Suprapubic skin (tissue), 4 donors: Measurements from ENCODE around the gene MTREX. TPM values are rescaled to one million over a fixed set of nuclear protein-coding genes. Genes with fewer than 3 reads are reported as not detected.

ENCODE experiments used
- DNase-seq, 2 donors: peaks; one replicate each; pipeline ENCODE4 v3.0.0-alpha.2; 2019; ENCODE audit warnings: low spot score in 2 of 2
- H3K27ac ChIP-seq: fragments of 200-600 bp; sonication (generic); one replicate; pipeline ENCODE4 v1.5.1; 2019
- H3K27me3 ChIP-seq: fragments of 200-600 bp; sonication (generic); one replicate; pipeline ENCODE4 v1.5.1; 2019
- H3K36me3 ChIP-seq: fragments of 200-600 bp; sonication (generic); one replicate; pipeline ENCODE4 v1.5.1; 2019
- H3K4me1 ChIP-seq: fragments of 200-600 bp; sonication (generic); one replicate; pipeline ENCODE4 v1.5.1; 2019
- H3K4me3 ChIP-seq: fragments of 200-600 bp; sonication (generic); one replicate; pipeline ENCODE4 v1.5.1; 2019; ENCODE audit warnings: mild to moderate bottlenecking
- H3K9me3 ChIP-seq: fragments of 200-600 bp; sonication (generic); one replicate; pipeline ENCODE4 v1.5.1; 2019
- EP300 ChIP-seq: sonication (generic); formaldehyde crosslinking; IDR thresholded peaks from one replicate; pipeline ENCODE4 v1.6.1; 2017; ENCODE audit warnings: antibody characterized with exemption
- POLR2A ChIP-seq, 2 donors: fragments of 450-650 bp; IDR thresholded peaks; one replicate each; pipeline ENCODE4 v1.6.1; 2017; ENCODE audit warnings: antibody characterized with exemption in 2 of 2, mild to moderate bottlenecking in 2 of 2, moderate library complexity in 2 of 2
- POLR2AphosphoS5 ChIP-seq, 3 donors: sonication (generic); formaldehyde crosslinking; IDR thresholded peaks; one replicate each; pipeline ENCODE4 v1.6.1; 2017; ENCODE audit warnings: antibody characterized with exemption in 3 of 3
- WGBS: methylation state at CpG from one replicate; pipeline ENCODE4 v1.1.5; 2018; 5-methylcytosine and 5-hydroxymethylcytosine counted together
- total RNA-seq, 4 donors: library from RNA; depleted of rRNA; stranded (reverse); fragments of >200 nt; gene quantifications; one replicate each; pipeline ENCODE4 v1.1.0, GENCODE V29; 2016
- TF ChIP-seq, protein P1 (sequence below), 2 donors: fragments of 200-600 bp in 1 of 2; fragments of 450-650 bp in 1 of 2; sonication (generic) in 1 of 2; IDR thresholded peaks; one replicate each; pipeline ENCODE4 v1.5.1; 2016 to 2019; ENCODE audit warnings: antibody characterized with exemption in 2 of 2, mild to moderate bottlenecking in 1 of 2, moderate library complexity in 1 of 2

Gene MTREX
- total RNA-seq, 4 donors from 2014 or later, result 50.0 to 131 (median 70.8) TPM

DNA sequence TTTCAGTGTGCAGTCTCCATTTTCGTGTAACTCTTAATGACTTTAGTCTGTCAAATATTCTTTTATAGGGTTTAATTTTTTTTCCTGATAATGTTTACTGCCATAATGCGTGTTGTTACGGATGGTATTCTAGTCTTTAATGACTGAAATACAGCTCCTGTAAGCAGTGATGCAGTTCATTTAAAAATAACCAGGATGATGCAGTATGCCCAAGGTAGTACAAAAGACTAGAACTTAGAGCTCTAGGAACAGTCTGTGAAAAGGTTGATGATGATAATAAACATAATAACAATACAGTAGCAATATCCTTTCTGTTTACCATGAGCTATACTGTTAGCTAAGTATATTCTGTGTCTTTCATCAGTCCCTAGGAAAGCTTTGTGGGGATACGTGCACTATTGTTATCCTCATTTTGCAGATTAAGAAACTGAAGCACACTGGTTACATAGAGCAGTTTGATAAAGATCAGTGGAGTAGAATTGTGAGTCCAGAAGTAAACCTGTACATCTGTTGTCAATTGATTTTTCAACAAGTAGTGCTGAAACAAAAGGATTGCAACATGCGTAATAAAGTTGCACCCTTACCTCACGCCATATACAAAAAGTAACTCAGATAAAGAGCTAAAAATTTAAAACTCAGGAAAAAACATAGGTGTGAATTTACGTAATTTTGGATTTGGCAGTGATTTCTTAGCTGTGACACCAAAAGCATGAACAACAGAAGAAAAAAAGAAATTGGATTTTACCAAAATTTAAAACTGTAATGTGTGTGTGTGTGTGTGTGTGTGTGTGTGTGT is 64.5 kb downstream of the MTREX start:
- Histone ChIP-seq H3K27ac (no peak overlapping the region), H3K36me3 (peaks cover 60% of the 10 kb centered on the region), H3K4me3 (no peak overlapping the region), H3K9me3 (no peaks in the 10 kb centered on the region), H3K4me1 (no peaks in the 10 kb centered on the region), H3K27me3 (no peaks in the 10 kb centered on the region)
- DNase-seq, result no peak
- WGBS, result 96% methylated on average over 7 of the region's 7 CpGs
- TF ChIP-seq POLR2AphosphoS5 (IDR thresholded peaks at IDR 0.05), result no peak
- TF ChIP-seq, protein P1, sequence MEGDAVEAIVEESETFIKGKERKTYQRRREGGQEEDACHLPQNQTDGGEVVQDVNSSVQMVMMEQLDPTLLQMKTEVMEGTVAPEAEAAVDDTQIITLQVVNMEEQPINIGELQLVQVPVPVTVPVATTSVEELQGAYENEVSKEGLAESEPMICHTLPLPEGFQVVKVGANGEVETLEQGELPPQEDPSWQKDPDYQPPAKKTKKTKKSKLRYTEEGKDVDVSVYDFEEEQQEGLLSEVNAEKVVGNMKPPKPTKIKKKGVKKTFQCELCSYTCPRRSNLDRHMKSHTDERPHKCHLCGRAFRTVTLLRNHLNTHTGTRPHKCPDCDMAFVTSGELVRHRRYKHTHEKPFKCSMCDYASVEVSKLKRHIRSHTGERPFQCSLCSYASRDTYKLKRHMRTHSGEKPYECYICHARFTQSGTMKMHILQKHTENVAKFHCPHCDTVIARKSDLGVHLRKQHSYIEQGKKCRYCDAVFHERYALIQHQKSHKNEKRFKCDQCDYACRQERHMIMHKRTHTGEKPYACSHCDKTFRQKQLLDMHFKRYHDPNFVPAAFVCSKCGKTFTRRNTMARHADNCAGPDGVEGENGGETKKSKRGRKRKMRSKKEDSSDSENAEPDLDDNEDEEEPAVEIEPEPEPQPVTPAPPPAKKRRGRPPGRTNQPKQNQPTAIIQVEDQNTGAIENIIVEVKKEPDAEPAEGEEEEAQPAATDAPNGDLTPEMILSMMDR (IDR thresholded peaks at IDR 0.05), result no peak
- no peak for TF ChIP-seq POLR2A (IDR thresholded peaks at IDR 0.05)
- no peak for TF ChIP-seq EP300

DNA sequence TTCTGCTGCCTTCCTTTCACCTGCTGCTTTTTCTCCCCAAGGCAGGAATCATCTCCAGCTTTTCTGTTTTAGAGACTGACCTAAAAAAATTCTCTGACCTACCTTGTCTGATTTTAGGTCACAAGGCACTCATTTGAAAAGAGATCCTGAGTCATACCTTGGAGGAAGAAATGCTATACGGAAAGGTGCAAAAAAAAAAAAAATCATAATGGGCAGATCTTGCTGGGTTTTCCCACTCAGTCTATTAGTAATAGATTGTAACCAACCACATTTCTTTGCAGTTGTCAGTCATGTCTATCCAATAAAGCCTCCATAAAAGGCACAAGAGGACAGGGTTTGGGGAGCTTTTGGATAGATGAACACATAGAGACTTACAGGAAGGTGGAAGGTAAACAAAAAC is 70.0 kb downstream of the MTREX start:
- DNase-seq, result no peak
- Histone ChIP-seq H3K9me3 (no peaks in the 10 kb centered on the region), H3K4me1 (no peaks in the 10 kb centered on the region), H3K36me3 (peaks cover 49% of the 10 kb centered on the region), H3K27me3 (no peaks in the 10 kb centered on the region), H3K4me3 (no peak overlapping the region), H3K27ac (no peak overlapping the region)
- TF ChIP-seq POLR2AphosphoS5 (IDR thresholded peaks at IDR 0.05) (no peak), POLR2A (IDR thresholded peaks at IDR 0.05) (no peak), EP300 (no peak)
- TF ChIP-seq, protein P1 (IDR thresholded peaks at IDR 0.05), result no peak
- 62% methylated on average over 1 of the region's 1 CpG for WGBS

DNA sequence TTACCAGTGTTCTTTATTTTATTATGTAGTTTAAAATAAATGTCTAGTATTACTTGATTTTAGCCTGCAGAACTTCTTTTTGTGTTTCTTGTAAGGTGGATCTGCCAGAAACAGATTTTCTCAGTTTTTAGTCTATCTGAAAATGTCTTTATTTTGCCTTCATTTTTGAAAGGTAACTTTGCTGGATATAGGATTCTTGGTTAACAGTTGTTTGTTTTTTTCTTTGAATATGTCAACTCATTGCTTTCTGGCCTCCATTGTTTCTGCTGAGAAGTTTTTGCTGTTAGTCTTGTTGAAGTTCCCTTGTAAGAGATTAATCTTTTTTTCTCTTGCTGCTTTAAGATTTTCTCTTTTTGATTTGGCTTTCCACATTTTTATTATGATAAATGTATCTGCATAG is 75.5 kb downstream of the MTREX start:
- Histone ChIP-seq H3K4me1 (no peaks in the 10 kb centered on the region), H3K27me3 (no peaks in the 10 kb centered on the region), H3K36me3 (peaks cover 46% of the 10 kb centered on the region), H3K4me3 (no peak overlapping the region), H3K27ac (no peak overlapping the region), H3K9me3 (peaks cover 9% of the 10 kb centered on the region)
- TF ChIP-seq, protein P1 (IDR thresholded peaks at IDR 0.05), result no peak
- no peak for TF ChIP-seq POLR2A (IDR thresholded peaks at IDR 0.05)
- TF ChIP-seq POLR2AphosphoS5 (IDR thresholded peaks at IDR 0.05), result no peak
- TF ChIP-seq EP300, result no peak
- DNase-seq, result no peak

DNA sequence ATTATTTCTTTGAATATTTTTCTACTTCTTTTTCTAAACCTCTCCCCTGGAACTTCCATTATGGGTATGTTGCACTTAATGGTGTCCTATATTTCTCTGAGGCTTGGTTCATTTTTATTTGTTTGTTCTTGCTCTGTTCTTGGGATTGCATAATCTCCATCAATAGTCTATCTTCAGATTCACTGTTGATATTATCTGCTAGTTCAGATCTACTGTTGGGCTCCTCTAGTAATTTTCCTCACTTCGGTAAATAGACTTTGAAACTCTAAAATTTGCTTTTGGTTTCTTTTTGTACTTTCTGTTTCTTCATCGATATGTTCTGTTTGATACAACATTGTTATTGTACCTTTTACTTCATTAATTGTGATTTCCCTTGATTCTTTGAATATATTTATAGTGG is 76.3 kb downstream of the MTREX start:
- Histone ChIP-seq H3K27ac (no peak overlapping the region), H3K36me3 (peaks cover 41% of the 10 kb centered on the region)
- 94% methylated on average over 2 of the region's 2 CpGs for WGBS

DNA sequence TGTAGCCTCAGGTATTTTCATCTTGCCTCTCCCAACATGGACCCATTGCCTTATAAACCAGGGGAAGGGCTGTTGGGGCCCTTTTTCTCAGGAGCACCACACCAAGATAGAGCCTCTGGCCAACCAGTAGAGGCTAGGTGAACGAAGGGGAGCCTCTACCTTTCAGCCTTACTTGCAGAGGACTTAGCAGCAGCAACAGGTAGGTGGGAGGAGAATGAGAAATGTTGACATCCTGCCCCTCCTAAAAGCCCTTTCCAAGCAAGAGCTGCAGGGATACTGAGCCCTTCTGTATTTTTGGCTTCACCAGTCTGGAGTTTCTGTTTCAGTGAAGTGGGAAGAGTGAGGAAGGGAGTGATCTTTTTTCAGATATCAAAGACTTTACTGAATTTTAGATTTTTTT is 77.4 kb downstream of the MTREX start:
- TF ChIP-seq POLR2AphosphoS5 (IDR thresholded peaks at IDR 0.05) (no peak), EP300 (no peak), POLR2A (IDR thresholded peaks at IDR 0.05) (no peak)
- TF ChIP-seq, protein P1 (IDR thresholded peaks at IDR 0.05), result no peak
- peaks cover 39% of the 10 kb centered on the region for H3K36me3 ChIP-seq

More for the DNA sequence above, 76.3 kb downstream of the MTREX start:
- H3K9me3 ChIP-seq, result peaks cover 9% of the 10 kb centered on the region
- TF ChIP-seq POLR2AphosphoS5 (IDR thresholded peaks at IDR 0.05) (no peak), EP300 (no peak), POLR2A (IDR thresholded peaks at IDR 0.05) (no peak)
- TF ChIP-seq, protein P1 (IDR thresholded peaks at IDR 0.05), result no peak
- no peak overlapping the region for H3K4me3 ChIP-seq
- H3K27me3 ChIP-seq, result no peaks in the 10 kb centered on the region
- H3K4me1 ChIP-seq, result no peaks in the 10 kb centered on the region
- no peak for DNase-seq

More for the DNA sequence above, 77.4 kb downstream of the MTREX start:
- no peak for DNase-seq
- H3K27ac ChIP-seq, result no peak overlapping the region
- 93% methylated on average over 1 of the region's 1 CpG for WGBS
- H3K4me3 ChIP-seq, result no peak overlapping the region
- no peaks in the 10 kb centered on the region for H3K27me3 ChIP-seq
- H3K4me1 ChIP-seq, result no peaks in the 10 kb centered on the region
- H3K9me3 ChIP-seq, result peaks cover 9% of the 10 kb centered on the region
